Stimulated activated naive CD8-positive, alpha-beta T cell treated with anti-CD3 and anti-CD28 coated beads, Interleukin-15, amount 100 ng/mL, for 72 hours (primary cell): ENCODE results near the gene SH2D2A.

Source experiments
- ATAC-seq: fragments of 150-1000 bp; cut with Tn5 transposase; 2 replicates; pipeline ENCODE4 v1.10.0; 2021; ENCODE audit warnings: mild to moderate bottlenecking, moderate library complexity
- DNase-seq, 2 donors: peaks; one replicate each; pipeline ENCODE4 v3.0.0; 2021 to 2022
- H3K27ac Mint-ChIP-seq, 2 donors: one replicate each; pipeline ENCODE4 v1.8.0; 2022; ENCODE audit warnings: mild to moderate bottlenecking in 2 of 2, mixed read lengths in 2 of 2, moderate library complexity in 2 of 2
- H3K27me3 Mint-ChIP-seq: one replicate; pipeline ENCODE4 v1.8.0; 2022; ENCODE audit warnings: mixed read lengths
- H3K4me1 Mint-ChIP-seq: one replicate; pipeline ENCODE4 v1.8.0; 2022; ENCODE audit warnings: mild to moderate bottlenecking, mixed read lengths
- H3K4me3 Mint-ChIP-seq, 2 donors: one replicate each; pipeline ENCODE4 v1.8.0; 2022; ENCODE audit warnings: mild to moderate bottlenecking in 2 of 2, mixed read lengths in 2 of 2, moderate library complexity in 1 of 2
- H3K9me3 Mint-ChIP-seq, 2 donors: one replicate each; pipeline ENCODE4 v1.8.0; 2022; ENCODE audit warnings: mixed read lengths in 2 of 2

The SH2D2A gene

GRCh38 chr1:156840898-156841279 is 24.2 kb upstream of the SH2D2A start:
- Mint-ChIP-seq H3K27me3 (peaks cover 74% of the 10 kb centered on the region), H3K4me1 (peaks cover 54% of the 10 kb centered on the region), H3K27ac (no peak overlapping the region), H3K4me3 (no peak overlapping the region), H3K9me3 (no peaks in the 10 kb centered on the region)
- ATAC-seq, result no peak
- no peak for DNase-seq

- no peak for ATAC-seq
- Mint-ChIP-seq H3K27me3 (peaks cover 69% of the 10 kb centered on the region), H3K9me3 (no peaks in the 10 kb centered on the region), H3K4me1 (peaks cover 54% of the 10 kb centered on the region), H3K4me3 (no peak overlapping the region), H3K27ac (no peak overlapping the region)
- DNase-seq, result no peak
These were observed 23.7 kb upstream of the SH2D2A start for GRCh38 chr1:156840186-156840897.

- DNase-seq (no peak), ATAC-seq (no peak)
- no peak overlapping the region for H3K27ac Mint-ChIP-seq
- peaks cover 54% of the 10 kb centered on the region for H3K4me1 Mint-ChIP-seq
- H3K4me3 Mint-ChIP-seq, result no peak overlapping the region
- no peaks in the 10 kb centered on the region for H3K9me3 Mint-ChIP-seq
- peaks cover 64% of the 10 kb centered on the region for H3K27me3 Mint-ChIP-seq
These were observed 22.9 kb upstream of the SH2D2A start for GRCh38 chr1:156839426-156840109.

- Mint-ChIP-seq H3K27ac (no peak overlapping the region), H3K4me1 (peaks cover 54% of the 10 kb centered on the region), H3K4me3 (no peak overlapping the region), H3K9me3 (no peaks in the 10 kb centered on the region), H3K27me3 (peaks cover 64% of the 10 kb centered on the region)
- ATAC-seq (peak; percentile 32), DNase-seq (peak; percentile 49 to 63)
These were observed 22.3 kb upstream of the SH2D2A start for GRCh38 chr1:156838972-156839371.

- ATAC-seq (no peak), DNase-seq (no peak)
- H3K4me1 Mint-ChIP-seq, result peaks cover 58% of the 10 kb centered on the region
- no peaks in the 10 kb centered on the region for H3K9me3 Mint-ChIP-seq
- peak overlapping the region in 1 of 2 donors; percentile 39 for H3K4me3 Mint-ChIP-seq
- H3K27ac Mint-ChIP-seq, result no peak overlapping the region
- H3K27me3 Mint-ChIP-seq, result peaks cover 57% of the 10 kb centered on the region
These were observed 20.2 kb upstream of the SH2D2A start for GRCh38 chr1:156836892-156837291.

- Mint-ChIP-seq H3K27ac (peak overlapping the region; percentile 7 to 67), H3K9me3 (no peaks in the 10 kb centered on the region), H3K4me1 (peaks cover 58% of the 10 kb centered on the region), H3K27me3 (peaks cover 57% of the 10 kb centered on the region), H3K4me3 (peak overlapping the region; percentile 55 to 64)
- peak; percentile 89 for ATAC-seq
- peak; percentile 54 to 79 for DNase-seq
These were observed 19.5 kb upstream of the SH2D2A start for GRCh38 chr1:156836041-156836654.

- peaks cover 45% of the 10 kb centered on the region for H3K27me3 Mint-ChIP-seq
These were observed 17.7 kb upstream of the SH2D2A start for GRCh38 chr1:156834322-156834721.

GRCh38 chr1:156833603-156834002 is 17.0 kb upstream of the SH2D2A start:
- Mint-ChIP-seq H3K27ac (peak overlapping the region in 1 of 2 donors; percentile 45), H3K27me3 (peaks cover 39% of the 10 kb centered on the region), H3K4me3 (peak overlapping the region in 1 of 2 donors; percentile 24), H3K4me1 (peaks cover 45% of the 10 kb centered on the region), H3K9me3 (no peaks in the 10 kb centered on the region)
- DNase-seq (peak in 1 of 2 donors; percentile 42), ATAC-seq (peak; percentile 68)

More at GRCh38 chr1:156834322-156834721, 17.7 kb upstream of the SH2D2A start:
- DNase-seq (no peak), ATAC-seq (no peak)
- peak overlapping the region in 1 of 2 donors; percentile 14 for H3K4me3 Mint-ChIP-seq
- H3K9me3 Mint-ChIP-seq, result no peaks in the 10 kb centered on the region
- peaks cover 51% of the 10 kb centered on the region for H3K4me1 Mint-ChIP-seq
- no peak overlapping the region for H3K27ac Mint-ChIP-seq

- Mint-ChIP-seq H3K4me1 (peaks cover 41% of the 10 kb centered on the region), H3K9me3 (no peaks in the 10 kb centered on the region), H3K27ac (peak overlapping the region in 1 of 2 donors; percentile 28), H3K4me3 (no peak overlapping the region), H3K27me3 (peaks cover 36% of the 10 kb centered on the region)
- ATAC-seq, result no peak
- no peak for DNase-seq
These were observed 15.8 kb upstream of the SH2D2A start for GRCh38 chr1:156832434-156832833.

GRCh38 chr1:156828400-156829124 is 11.9 kb upstream of the SH2D2A start:
- DNase-seq (no peak), ATAC-seq (no peak)
- no peaks in the 10 kb centered on the region for H3K9me3 Mint-ChIP-seq
- peak overlapping the region in 1 of 2 donors; percentile 81 for H3K27ac Mint-ChIP-seq
- peaks cover 22% of the 10 kb centered on the region for H3K27me3 Mint-ChIP-seq
- H3K4me1 Mint-ChIP-seq, result peaks cover 2% of the 10 kb centered on the region
- no peak overlapping the region for H3K4me3 Mint-ChIP-seq

- no peak overlapping the region for H3K27ac Mint-ChIP-seq
- H3K4me1 Mint-ChIP-seq, result peaks cover 19% of the 10 kb centered on the region
- ATAC-seq (no peak), DNase-seq (no peak)
- peaks cover 0 to under 1% of the 10 kb centered on the region in 2 donors for H3K9me3 Mint-ChIP-seq
- H3K4me3 Mint-ChIP-seq, result no peak overlapping the region
- peaks cover 10% of the 10 kb centered on the region for H3K27me3 Mint-ChIP-seq
These were observed 10.0 kb upstream of the SH2D2A start for GRCh38 chr1:156826630-156827029.

- H3K27ac Mint-ChIP-seq, result no peak overlapping the region
- peaks cover 9 to 13% of the 10 kb centered on the region in 2 donors for H3K9me3 Mint-ChIP-seq
- H3K27me3 Mint-ChIP-seq, result no peaks in the 10 kb centered on the region
- H3K4me3 Mint-ChIP-seq, result no peak overlapping the region
- H3K4me1 Mint-ChIP-seq, result peaks cover 35% of the 10 kb centered on the region
- no peak for DNase-seq
- ATAC-seq, result no peak
These were observed 6.7 kb upstream of the SH2D2A start for GRCh38 chr1:156823210-156823790.

- DNase-seq (no peak), ATAC-seq (peak; percentile 42)
- H3K27me3 Mint-ChIP-seq, result no peaks in the 10 kb centered on the region
- H3K4me3 Mint-ChIP-seq, result peak overlapping the region in 1 of 2 donors; percentile 5
- peaks cover 41% of the 10 kb centered on the region for H3K4me1 Mint-ChIP-seq
- H3K9me3 Mint-ChIP-seq, result peaks cover 9 to 13% of the 10 kb centered on the region in 2 donors
- no peak overlapping the region for H3K27ac Mint-ChIP-seq
These were observed 6.0 kb upstream of the SH2D2A start for GRCh38 chr1:156822680-156823079.

GRCh38 chr1:156821801-156822200 is 5.2 kb upstream of the SH2D2A start:
- Mint-ChIP-seq H3K4me1 (peaks cover 49% of the 10 kb centered on the region), H3K9me3 (peaks cover 9 to 13% of the 10 kb centered on the region in 2 donors), H3K27ac (peak overlapping the region in 1 of 2 donors; percentile 63), H3K4me3 (peak overlapping the region; percentile 33 to 53), H3K27me3 (no peaks in the 10 kb centered on the region)
- ATAC-seq (peak; percentile 90), DNase-seq (peak in 1 of 2 donors; percentile 70)

- Mint-ChIP-seq H3K27me3 (no peaks in the 10 kb centered on the region), H3K9me3 (peaks cover 6% of the 10 kb centered on the region in 2 donors), H3K4me1 (peaks cover 70% of the 10 kb centered on the region), H3K4me3 (peak overlapping the region; percentile 93 to 96), H3K27ac (peak overlapping the region; percentile 45 to 98)
- ATAC-seq, result peak; percentile 1
- DNase-seq, result peak in 1 of 2 donors; percentile 21
These were observed 656 bp downstream of the SH2D2A start for GRCh38 chr1:156815961-156816422.
